GM12891 (cell line): ENCODE measurements around the gene MGAT3.

ENCODE experiments used
- PAX5 ChIP-seq: IDR thresholded peaks from 2 replicates; pipeline ENCODE4 v1.6.1; 2011; ENCODE audit warnings: low read length, moderate library complexity, mild to moderate bottlenecking; ENCODE audit not compliant: insufficient read depth, severe bottlenecking
- POLR2A ChIP-seq: IDR thresholded peaks from 2 replicates; pipeline ENCODE4 v1.6.1; 2011; ENCODE audit warnings: low read depth, low read length, control low read depth
- POLR2AphosphoS5 ChIP-seq: IDR thresholded peaks from 2 replicates; pipeline ENCODE4 v1.6.1; 2011; ENCODE audit warnings: low read depth, low read length, control low read depth
- POU2F2 ChIP-seq: IDR thresholded peaks from 2 replicates; pipeline ENCODE4 v1.6.1; 2011; ENCODE audit warnings: low read depth, mild to moderate bottlenecking, control low read depth, low read length, moderate library complexity
- SPI1 ChIP-seq: IDR thresholded peaks from 2 replicates; pipeline ENCODE4 v1.6.1; 2011; ENCODE audit warnings: low read depth, low read length, control low read depth
- TAF1 ChIP-seq: IDR thresholded peaks from 2 replicates; pipeline ENCODE4 v1.6.1; 2011; ENCODE audit warnings: low read depth, low read length, control low read depth

GRCh38 chr22:39532215-39533073 is 75.6 kb downstream of the MGAT3 start, which contains the start of gene RPS19BP1:
- peak; percentile 88 for TF ChIP-seq POLR2AphosphoS5
- peak; percentile 95 for TF ChIP-seq POLR2A
- peak; percentile 33; the same call in 1 of the 2 replicates for TF ChIP-seq TAF1
- peak; percentile 65 for TF ChIP-seq SPI1
- no peak for TF ChIP-seq PAX5
- peak; percentile 8; the same call in 1 of the 2 replicates for TF ChIP-seq POU2F2
